ENCODE data around the gene PLA2G4D.

The PLA2G4D gene

GRCh38 chr15:42070279-42070975 is 23.9 kb downstream of the PLA2G4D start:
- no peak for DNase-seq

- no peak for DNase-seq
Observed at GRCh38 chr15:42069496-42070278, 24.7 kb downstream of the PLA2G4D start.

DNA sequence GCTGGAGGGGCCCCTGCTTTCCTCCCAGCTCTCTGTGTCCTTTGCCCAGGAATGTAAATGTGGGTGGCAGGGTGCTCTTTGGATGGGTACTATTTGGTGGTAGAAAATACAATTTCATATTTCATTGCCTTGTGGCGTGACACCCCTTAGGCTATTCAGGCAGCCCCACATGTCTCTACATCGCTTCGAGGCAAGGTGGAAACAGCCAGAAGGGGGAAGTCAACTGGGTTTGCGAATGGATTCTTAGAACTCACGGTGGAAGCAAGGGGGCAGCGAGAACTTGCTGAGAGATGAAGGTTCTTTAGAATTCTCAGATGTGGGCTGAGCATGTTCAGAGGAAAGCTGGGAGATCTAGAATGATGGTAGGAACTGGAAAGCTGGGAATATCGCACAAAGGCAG is 25.3 kb downstream of the PLA2G4D start:
- no peak for DNase-seq

GRCh38 chr15:42068601-42069000 is 25.8 kb downstream of the PLA2G4D start:
- DNase-seq: no peak

DNA sequence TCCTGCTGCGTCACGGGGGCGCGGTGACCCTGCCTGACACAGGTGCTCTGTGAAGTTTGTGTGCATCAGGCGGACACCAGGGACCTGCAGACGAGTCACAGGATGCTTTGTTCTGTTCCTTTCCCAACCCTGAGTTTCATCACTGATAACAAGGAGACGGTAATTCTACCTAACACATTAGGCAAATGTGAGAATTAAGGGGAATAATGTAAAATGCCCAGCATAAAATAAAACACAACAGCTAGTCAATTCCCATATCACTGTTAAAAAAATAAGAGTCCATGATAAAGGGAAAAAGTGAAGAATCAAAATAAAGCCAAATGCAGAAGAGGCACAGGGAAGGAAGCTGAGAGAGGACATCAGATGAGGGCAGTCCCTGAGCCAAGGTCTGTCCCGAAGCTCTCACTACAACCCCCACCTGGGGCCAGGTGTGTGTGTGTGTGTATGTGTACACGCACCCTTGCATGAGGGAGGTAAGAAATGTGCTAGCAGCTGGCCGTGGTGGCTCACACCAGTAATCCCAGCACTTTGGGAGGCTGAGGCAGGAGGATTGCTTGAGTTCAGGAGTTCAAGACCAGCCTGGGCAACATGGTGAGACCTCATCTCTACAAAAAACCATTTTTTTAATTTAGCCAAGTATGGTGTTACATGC is 27.5 kb downstream of the PLA2G4D start:
- DNase-seq: no peak

- no peak for DNase-seq
Observed at GRCh38 chr15:42065468-42065867, 28.9 kb downstream of the PLA2G4D start.

DNA sequence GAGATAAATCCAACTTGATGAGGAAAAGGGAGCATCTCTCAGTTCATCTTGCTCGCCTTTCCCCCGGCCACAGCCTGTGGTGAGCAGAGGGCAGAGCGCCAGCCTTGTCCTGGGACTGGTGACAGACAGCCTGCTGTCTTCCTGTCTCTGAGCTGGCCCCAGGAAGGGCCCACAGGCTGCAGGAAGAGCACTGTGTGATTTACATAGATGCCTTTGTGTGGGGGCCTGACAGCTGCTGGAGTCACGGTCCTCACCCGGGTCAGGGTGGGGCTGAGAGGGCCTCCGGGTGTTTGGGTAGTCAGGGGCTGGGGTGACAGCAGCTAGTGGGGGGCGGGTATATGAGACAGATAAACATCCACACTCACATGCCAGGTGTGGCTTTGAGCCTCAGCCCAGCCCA is 29.3 kb downstream of the PLA2G4D start:
- DNase-seq: no peak

DNA sequence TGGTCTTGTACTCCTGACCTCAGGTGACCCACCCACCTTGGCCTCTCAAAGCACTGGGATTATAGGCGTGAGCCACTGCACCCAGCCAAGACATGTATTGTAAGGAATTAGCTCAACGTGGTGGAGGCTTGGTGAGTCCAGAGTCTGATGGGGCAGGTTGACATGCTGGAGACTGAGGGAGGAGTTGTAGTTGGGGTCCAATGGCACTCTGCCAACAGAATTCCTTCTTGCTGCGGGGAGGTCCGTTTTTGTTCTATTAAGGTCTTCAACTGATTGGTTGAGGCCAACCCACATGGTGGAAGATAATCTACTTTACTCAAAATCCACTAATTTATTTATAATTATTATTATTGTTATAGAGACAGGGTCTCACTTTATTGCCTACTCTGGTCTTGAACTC is 30.1 kb downstream of the PLA2G4D start:
- no peak for DNase-seq

DNA sequence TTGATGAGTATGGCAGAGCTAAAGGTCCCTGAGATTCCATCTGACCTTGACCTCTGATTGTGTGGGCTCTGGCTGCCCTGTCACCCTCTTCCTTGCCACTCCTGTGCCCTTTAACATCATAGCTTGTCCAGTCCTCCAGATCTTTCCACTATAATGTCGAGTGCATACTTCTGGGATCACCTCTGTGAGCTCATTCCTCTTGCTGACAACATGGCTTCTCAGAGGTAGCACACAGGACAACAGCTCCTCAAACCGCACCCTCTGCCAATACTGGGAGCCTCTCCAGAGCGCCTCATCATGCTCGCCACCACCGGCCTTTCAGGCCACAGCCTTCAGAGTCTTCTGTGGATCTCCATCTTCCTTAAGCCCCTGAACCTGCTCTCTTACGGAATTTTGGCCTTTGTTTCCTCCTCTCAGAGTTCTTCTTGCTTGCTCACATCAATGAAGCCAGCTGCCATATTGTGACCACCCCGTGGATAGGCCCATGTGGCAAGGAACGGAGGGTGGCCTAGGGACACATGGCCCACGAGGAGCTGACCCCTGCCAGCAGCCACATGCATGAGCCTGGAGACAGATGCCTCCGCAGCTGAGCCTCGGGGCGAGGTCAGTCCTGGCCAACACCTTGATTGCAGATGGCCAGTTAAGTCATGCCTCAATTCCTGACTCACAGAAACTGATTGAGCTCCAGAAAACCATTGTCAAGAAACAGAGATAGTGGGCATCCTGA is 31.1 kb downstream of the PLA2G4D start:
- DNase-seq: no peak

DNA sequence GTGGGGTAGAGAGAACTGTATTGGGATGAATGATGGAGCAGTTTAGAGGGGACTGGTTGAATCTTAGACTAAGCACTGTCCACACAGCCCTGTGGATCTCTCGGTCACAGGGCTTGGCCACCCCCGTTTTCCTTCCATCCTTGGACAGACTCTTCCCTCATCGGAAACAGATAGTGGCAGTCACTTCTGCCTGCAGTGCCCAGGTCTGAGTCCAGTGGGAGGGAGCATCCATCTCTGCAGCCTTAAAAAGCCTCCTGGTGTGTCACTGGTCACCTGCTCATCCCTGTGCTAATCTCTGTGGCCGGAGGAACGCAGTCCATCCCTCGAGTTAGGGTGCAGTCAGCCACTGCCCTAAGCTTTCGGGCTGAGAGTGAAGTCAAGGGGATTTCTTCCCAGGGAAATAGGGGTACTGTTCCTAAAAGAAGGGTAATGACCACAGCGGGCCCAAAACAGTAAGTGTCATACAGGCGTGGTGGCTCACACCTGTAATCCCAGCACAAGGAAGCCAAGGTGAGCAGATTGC is 32.0 kb downstream of the PLA2G4D start:
- no peak for DNase-seq

DNA sequence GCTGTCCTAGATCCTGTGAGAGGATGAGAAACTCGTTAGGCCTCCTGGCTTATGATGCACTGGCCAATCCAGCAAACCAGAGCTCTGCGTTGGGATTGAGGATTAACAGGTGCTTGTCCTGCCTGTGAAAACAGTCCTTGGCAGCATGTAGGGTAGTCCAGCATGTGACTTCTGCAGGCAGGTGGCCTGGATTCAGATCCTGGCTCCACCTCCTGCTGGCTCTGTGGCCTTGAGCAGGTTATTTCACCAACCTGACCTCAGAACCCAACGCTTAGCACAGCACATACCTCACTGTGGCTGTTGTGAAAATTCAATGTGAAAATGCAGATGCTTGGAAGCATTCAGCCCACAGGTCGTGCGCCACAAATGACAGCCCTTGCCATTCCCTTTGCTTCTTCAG is 33.6 kb downstream of the PLA2G4D start:
- no peak for DNase-seq

- no peak for DNase-seq
Observed at GRCh38 chr15:42060477-42060763, 33.9 kb downstream of the PLA2G4D start.

- peak; percentile 51 for DNase-seq
Observed at GRCh38 chr15:42059661-42060476, 34.5 kb downstream of the PLA2G4D start.

GRCh38 chr15:42058791-42059190 is 35.6 kb downstream of the PLA2G4D start:
- DNase-seq: no peak

DNA sequence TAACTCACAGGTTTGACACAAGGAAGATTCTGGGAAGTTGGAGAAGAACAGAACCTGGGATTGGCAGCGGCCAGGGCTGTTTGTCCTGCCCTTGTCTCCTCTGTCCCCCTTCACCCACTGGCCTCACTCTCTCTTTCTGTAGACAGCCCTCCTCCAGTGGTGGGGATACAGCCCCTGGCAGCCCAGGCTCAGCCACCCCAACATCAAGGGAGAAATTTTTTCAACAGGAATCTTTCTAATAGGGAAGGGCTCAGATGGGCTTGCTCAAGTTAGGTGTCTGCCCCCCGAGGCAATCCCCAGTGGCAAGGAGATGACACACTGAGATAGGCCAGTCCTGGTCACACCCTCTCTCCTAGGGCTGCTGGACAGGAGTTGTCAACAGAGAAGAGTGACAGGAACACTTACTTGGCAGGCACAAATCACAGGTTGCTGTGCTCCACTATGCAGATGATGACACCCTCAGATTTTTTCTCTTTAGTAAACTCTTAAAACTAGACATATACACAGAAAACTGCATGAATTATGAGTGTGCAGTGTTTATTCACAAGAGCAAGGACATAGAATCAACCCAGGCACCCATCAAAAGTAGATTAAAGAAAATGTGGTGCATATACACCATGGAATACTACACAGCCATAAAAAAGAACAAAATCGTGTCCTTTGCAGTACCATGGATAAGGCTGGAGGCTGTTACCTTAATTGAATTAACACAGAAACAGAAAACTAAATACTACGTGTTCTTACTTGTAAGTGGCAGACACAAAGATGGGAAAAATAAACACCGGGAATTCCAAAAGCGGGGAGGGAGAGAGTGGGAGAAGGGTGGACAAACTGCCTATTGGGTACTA is 36.3 kb downstream of the PLA2G4D start:
- DNase-seq: no peak

DNA sequence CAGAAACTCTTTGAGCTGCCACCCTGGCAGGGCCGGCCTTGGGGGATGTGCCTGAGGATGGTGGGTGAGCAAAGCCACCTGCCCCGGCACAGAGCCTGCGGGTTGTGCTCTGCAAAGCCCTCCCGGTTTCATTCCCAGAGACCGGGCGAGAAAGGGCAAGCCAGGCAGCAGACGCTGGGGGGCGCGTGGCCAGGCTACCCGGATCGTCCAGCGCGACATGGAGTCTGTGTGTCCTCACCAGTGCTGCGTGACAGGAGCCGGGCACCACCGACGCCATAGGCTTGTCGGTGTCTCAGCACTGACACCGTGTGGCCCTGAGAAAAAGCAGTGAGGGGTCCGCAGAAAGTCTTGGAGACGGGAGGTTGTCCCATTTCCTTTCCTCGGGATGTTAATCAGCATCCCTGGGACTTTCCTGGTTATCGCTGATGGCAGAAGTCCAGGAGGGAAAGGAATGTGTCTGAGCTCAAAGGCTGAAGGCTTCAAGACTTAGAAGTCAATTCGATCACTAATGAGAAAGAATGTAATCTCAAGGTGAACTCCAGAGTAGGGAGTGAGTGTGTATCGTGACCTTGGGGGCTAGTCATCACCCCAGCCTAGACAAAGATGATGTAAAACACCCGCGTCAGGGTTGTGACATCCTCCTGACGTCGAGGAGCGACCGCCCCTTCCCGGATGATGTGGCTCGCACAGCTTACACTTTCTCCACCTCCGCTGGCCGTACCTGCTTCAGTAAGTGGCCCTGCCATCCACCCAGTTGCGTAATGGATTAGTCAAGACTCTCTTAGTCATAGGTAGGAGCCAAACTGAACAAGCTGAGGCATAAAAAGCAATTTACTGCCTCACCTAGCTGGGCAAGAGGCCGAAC is 37.2 kb downstream of the PLA2G4D start:
- no peak for DNase-seq

GRCh38 chr15:42053914-42054313 is 40.4 kb downstream of the PLA2G4D start:
- no peak for DNase-seq

DNA sequence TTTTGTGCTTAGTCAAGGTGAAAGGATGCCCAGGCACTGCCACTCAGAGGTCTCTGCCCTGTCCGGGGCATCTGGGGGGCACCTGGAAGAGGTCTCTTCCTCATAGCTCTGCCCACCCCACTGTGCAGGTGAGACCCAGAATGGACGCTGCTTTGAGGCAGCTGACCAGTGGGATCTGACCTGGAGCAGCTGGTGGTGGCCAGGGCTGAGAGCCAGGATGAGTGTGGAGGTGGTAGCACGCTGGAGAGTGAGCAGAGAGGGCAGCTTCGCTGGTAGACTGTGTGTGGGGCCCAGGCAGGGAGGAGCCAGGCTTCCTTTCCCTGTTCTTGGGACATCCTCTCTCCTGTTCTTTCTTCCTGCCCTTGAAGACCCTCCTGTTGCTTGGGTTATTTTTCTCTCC is 41.4 kb downstream of the PLA2G4D start:
- DNase-seq: no peak

GRCh38 chr15:42050484-42051255 is 43.7 kb downstream of the PLA2G4D start:
- DNase-seq: no peak

DNA sequence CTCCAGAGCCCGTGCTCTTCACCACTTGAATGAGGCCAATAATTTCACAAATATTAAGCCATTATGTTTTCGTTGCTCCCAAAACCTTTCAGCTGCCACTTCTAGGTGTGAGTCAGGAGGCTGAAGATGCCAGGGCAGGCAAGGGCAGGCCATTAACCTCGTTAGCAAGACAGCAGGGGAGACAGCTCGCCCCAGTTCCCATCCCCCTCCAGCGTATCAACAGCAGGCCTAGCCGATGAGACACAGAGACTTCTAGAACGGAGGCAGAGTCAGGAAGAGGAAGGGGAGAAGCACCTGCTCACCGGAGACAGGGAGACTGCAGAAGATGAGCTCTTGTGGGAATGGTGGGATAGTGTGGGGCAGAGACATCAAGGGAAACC is 45.6 kb downstream of the PLA2G4D start:
- DNase-seq: no peak

All from activated CD4-positive, alpha-beta T cell treated with anti-CD3 and anti-CD28 coated beads for 1 hour (primary cell).